ENCODE measurements around the gene LRRC7.

LRRC7 gene

DNA sequence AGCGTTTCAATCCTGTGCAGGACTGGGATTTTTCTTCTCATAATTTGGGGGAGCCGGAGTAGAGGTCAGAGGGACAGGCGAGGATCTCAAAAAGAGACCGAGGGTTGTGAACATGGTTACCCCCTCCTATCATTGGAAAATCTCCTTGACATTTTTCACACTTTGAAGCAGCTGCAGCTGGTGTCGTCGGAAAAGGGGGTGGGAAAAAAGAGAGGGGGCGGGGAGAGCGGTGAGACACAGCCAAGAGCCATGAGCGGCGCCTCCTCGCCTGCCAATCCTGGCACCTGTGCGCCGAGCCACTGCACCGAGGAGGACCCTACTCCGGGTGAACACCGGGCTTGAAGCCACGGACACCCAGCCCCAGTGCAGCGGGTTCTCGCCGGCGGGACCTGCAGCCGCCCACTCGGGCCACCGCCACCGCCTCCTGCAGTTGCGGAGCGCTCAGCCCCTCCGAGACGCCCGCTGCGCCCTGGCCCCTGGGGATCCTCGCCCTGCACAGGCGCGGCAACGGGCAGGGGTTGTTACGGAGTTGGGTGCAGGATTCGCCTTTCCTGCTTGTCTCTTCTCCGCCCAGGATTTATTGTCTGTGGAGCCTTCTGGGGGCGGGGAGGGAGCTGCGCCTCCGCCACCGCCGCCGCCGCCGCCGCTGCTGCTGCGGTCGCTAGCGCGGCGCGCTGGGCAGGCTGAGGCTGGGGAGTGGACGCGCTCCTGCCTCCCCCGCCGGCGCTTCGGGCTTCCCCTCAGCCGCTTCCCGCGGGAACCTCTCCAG, at the start of gene LRRC7:
LRRC7 (plus strand) TSS at position 271 of the 769 bp plus-strand sequence. CDS start 718 bp downstream, outside the sequence.
- peak; percentile 81 for DNase-seq

- no peak for DNase-seq
Measured at GRCh38 chr1:69519006-69519405, 48.7 kb upstream of the LRRC7 start.

DNA sequence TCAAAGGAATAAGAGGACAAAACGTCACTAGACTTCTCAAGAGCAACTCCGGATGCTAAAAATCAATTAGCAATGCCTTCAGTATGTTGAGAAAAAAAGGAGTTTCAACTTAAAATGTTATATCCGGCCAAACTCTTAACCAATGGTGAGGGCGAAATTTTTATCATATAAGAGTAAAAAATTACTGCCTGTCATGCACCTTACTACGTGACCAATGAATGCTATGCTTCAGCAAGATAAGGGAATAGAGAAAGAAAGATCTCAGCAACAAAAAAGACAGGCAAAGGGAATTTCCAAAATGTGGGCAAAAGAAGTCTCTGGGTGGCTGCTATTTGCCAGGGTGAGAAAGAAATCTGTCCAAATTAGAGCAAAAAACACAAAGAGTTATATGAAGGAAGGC, 47.4 kb upstream of the LRRC7 start:
- no peak for DNase-seq

DNA sequence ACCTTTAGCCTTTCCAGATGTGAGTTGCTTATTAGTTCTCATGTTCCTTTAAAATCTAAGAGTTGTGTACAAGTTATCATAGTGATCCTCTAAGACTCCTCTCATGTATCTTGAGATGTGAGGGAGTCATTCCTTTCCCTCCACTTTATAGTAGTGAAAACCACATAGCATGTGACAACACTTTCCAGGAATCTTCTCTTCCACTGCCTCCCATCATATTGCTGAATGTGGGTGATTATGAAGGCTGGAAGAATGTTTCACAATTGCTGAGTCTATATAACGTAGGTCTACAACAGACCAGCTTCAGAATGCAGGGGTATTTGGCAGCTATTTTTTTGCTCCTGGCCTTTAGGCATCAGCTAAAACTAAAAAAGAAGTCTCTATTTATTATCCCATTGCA, 44.7 kb upstream of the LRRC7 start:
- no peak for DNase-seq

DNA sequence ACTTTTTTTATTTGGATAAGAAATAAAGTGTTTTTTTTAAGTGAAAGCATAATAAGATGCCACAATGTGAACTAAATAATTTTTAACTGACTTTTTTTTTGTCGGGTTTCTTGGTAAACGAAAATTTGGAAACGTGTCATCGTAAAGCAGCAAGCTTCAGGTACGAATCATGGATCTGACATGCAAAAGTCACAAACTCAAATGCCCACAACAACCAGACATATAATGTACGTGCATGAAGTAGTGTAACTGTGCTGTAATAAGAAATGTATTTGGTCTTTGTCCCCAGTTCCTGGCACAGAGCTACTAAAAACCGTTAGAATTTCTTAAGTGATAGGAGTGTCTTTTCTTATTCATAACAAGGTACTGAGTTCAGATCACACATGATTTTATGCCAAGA, 44.3 kb upstream of the LRRC7 start:
- DNase-seq, result no peak

DNA sequence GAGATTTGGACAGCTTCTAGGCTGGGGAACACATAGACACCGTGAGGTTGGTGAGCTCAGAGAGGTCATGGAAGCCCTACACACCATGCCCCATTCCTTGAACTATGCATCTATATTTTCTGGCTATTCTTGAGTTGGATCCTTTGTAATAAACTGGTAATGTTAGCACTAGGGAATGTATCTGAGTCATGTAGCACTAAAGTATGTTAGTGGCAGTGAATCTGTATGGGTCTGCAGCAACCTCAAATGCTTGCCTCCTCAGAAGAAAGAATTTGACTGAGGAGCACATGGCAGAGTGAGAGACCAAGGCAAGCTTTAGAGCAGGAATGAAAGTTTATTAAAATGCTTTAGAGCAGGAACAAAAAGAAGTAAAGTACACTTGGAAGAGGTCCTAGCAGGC, 43.7 kb upstream of the LRRC7 start:
- DNase-seq, result no peak

DNA sequence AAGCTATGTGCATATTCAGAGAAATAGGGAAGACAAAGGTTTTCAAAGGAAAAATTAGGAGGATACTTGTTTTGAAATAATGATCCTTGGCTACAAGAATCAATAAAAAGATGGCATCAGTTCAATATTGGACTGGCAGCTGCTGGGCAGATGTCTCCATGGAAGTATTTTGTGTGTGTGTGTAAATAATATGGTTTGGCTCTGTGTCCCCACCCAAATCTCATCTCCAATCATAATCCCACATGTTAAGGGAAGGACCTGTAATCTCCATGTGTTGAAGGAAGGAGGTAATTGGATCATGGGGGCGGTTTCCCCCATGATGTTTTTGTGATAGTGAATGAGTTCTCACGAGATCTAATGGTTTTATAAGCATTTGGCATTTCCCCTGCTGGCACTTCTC, 40.4 kb upstream of the LRRC7 start:
- DNase-seq, result peak; percentile 18

DNA sequence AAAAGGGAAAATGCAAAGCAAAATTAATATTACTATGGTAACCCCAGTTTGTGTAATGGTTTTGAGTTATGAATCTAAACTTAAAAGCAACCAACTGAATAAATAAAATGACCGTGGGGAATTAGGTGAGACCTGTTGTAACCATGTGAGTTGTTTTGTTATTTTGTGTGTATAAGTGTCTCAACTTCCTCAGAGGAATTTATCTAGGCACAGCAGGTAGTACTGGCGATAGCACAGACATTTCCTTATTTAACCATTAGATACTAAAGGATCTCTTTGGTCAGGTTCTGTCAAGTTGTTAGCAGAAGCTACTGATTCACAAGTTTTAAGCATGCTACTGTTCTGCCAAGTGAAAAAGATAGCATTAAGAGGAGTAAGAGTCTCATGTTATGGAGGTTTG, 39.3 kb upstream of the LRRC7 start:
- no peak for DNase-seq

DNA sequence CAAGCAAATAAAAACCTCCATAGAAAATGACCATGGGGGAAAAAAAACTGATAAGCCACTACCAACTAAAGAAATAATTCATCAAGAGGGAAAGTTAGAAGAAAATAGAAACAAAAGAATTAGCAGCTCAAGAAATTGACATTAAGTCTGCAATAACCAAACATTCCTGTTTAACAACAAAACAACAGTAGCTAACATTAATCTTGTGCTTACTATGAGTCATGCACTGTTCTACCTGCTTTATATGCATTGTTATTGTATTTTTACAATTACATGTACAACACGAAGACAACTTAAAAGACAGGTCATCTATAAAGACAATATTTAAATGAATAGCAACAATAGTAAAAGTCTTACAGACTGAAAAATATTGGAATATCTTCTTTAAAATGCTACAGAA, 34.4 kb upstream of the LRRC7 start:
- DNase-seq, result no peak

- DNase-seq, result no peak
Measured at GRCh38 chr1:69534829-69535228, 32.9 kb upstream of the LRRC7 start.

DNA sequence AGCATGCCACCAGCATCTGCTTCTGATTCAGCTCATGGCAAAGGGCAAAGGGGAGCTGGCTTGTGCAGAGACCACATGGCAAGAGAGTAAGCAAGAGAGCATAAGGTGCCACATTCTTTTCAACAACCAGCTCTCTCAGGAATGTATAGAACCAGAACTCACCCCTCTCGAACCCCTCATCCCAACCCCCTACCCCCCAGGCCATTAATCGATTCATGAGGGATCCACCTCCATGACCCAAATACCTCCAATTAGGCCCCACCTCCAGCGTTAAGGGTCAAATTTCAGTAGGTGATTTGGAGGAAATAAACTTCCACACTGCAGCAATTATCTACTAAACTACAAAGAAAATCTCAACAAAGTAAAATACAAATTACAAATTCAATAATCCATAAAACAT, 32.2 kb upstream of the LRRC7 start:
- DNase-seq, result no peak

DNA sequence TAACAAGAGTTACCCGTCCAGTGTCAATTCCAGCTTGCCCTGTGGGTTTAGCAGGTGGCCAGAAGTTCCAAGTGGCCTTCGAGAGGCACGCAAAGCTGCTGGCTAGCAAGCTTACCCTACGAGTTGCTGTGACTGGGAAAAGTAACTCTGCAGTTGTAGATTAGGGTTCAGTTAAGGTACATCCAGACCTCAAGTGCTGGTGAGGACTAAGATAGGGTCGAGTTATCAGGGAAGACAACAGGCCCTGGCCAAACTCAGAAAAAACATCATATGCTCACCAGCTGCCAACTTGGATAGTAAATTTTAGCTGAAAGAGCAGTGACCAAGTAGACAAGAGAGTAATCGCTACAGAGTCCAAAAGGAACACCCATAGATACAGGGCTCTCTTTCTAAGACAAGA, 27.7 kb upstream of the LRRC7 start:
- DNase-seq, result no peak

- no peak for DNase-seq
Measured at GRCh38 chr1:69551476-69552324, 16.0 kb upstream of the LRRC7 start.

- DNase-seq, result no peak
Measured at GRCh38 chr1:69553726-69554125, 14.0 kb upstream of the LRRC7 start.

GRCh38 chr1:69568421-69569174, 876 bp downstream of the LRRC7 start:
- DNase-seq, result peak; percentile 56

DNA sequence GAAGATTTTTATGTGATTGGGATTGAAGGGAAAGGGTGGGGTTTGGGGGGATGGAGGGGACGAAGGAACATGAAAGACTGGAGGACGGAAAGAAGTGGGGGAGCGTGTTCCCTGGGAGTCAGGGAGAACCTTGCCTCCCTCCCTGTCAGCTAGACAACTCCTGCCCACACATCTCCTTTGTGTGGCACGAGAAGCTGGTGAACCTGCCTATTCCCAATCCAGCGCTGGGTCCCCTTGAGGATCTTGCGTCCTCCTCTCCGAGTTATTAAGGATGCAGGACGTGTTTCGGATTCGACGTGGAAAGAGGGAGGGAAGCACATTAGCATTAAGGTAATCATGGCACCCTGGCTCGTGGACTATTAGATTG, 1.4 kb downstream of the LRRC7 start:
- DNase-seq, result peak; percentile 54

DNA sequence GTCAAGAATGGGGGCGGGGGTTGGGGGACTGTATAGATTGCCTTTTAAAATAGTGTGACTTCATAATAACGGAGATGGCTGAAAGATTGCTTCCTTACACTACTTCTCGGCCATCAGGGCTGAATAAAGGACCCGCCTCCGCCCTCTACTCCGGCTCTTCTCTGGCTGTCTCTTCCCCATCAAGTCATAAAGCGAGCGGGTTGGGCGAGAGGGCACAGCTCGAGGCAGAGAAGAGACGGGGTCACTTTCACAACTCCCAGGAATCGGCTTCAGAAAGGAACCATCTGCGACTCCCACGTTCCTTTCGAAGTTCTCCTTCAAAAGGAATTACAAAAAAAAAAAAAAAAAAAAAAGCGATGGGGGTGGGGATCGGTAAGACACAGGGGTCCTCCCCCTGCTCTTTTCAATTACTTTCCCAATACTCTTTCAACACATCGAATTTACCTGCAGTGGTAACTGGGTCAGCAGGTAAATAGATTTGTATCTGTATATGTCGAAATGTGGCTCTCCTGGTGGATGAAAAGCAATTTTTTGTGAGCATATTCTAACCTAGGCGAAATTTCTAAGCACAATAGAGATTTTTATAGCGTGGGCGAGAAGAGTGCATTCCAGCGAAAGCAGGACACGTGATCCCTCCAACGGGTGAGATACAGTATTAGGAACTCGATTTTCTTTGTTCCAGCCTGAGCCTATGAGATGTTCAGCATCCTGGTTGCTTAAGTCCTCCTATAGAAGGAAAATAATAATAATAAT, 2.0 kb downstream of the LRRC7 start:
- DNase-seq, result peak; percentile 53

DNA sequence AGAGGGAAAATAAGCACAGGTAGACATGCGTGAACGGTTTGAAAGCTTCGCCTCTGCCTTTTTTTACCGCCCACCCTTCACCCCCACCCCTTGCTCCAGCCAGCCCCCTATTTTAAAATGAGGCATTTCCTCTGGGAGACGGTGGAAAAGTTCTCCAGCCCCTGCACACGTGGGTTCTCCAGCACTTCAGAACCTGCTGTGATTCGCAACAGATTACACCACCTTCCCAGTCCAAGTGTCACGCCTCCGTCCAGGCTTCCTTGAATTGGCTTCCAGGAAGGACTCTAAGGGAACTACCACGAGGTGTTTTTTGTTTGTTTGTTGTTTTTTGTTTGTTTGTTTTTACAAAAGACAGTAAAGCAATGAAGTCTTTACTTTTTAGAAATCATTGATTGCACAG, 2.6 kb downstream of the LRRC7 start:
- peak; percentile 45 for DNase-seq

DNA sequence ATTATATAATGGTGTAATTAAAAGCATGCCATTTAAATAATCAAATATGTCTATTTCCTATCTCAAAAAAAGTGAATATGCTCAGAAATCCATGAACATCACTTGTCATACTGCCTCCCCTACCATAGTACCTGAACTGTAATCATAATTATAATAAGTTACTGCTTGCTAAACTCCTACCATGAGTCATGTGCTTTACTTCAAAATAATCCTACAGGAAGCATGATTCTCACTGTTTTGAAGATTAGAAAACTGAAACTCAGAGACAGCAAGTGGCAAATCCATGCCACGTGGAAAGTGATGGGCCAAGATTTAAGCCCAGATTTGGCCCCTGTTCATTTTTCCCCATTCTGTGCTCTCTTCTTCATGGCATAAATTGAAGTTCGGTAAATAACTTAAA, 5.2 kb downstream of the LRRC7 start:
- no peak for DNase-seq

DNA sequence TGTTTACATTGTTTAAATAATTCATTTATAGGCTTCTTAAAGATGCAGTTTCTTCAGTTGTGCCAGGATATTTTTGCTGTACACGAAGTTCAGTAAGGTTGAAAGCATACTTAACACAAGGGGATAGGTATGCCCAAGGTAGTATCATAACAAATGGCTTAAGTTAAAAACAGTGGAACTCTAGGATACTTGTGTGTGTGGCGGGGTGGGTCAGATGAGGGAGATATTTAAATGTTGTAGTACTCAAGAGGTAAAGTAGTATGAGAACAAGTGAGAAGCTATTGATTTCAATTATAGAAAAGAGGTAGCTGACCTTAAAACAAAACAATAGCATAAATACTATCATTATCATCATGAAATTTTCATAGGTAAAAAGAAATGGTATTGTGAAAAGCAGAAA, 6.2 kb downstream of the LRRC7 start:
- no peak for DNase-seq

DNA sequence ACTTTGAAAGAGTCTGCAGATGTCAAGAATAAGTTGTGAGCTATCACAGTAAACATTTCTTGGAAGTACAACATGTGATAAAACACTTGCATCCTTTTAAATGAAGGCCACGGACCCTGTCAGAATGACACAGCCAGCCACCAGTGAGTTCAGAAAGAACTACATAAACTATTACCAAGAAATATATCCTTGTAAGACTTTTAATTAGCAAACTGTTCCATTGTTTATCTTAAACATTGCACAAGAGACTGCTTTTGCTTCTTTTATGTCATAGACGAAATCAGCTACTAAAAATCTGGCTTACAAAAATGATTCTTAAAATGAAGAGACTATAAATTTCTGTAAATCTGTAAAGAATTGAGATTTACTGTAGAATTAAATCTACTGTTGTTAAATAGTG, 17.9 kb downstream of the LRRC7 start:
- DNase-seq, result no peak

- no peak for DNase-seq
Measured at GRCh38 chr1:69587391-69587790, 19.7 kb downstream of the LRRC7 start.

- DNase-seq, result no peak
Measured at GRCh38 chr1:69589799-69590198, 22.1 kb downstream of the LRRC7 start.

Measured in NCI-H69 (cell line).